PFSK-1 (cell line): ENCODE measurements around the gene BACE2.

Source experiments
- POLR2AphosphoS5 ChIP-seq: IDR thresholded peaks from 2 replicates; pipeline ENCODE4 v1.6.1; 2012; ENCODE audit warnings: low read depth, mild to moderate bottlenecking, control low read depth, low read length, moderate library complexity
- REST ChIP-seq, 2 experiments: IDR thresholded peaks; 2 replicates each; pipeline versions ENCODE4 v1.6.1 to v1.8.0; 2011 to 2012; ENCODE audit warnings: low read depth in 2 of 2, low read length in 2 of 2, control low read depth in 1 of 2, inconsistent platforms in 1 of 2, mild to moderate bottlenecking in 1 of 2, moderate library complexity in 1 of 2; ENCODE audit not compliant: insufficient read depth in 1 of 2
- SIN3A ChIP-seq: IDR thresholded peaks from 2 replicates; pipeline ENCODE4 v1.6.1; 2012; ENCODE audit warnings: mild to moderate bottlenecking, low read length, moderate library complexity, borderline replicate concordance; ENCODE audit not compliant: insufficient read depth
- TAF1 ChIP-seq: IDR thresholded peaks from 2 replicates; pipeline ENCODE4 v1.6.1; 2012; ENCODE audit warnings: low read length, control low read depth, borderline replicate concordance; ENCODE audit not compliant: insufficient read depth

DNA sequence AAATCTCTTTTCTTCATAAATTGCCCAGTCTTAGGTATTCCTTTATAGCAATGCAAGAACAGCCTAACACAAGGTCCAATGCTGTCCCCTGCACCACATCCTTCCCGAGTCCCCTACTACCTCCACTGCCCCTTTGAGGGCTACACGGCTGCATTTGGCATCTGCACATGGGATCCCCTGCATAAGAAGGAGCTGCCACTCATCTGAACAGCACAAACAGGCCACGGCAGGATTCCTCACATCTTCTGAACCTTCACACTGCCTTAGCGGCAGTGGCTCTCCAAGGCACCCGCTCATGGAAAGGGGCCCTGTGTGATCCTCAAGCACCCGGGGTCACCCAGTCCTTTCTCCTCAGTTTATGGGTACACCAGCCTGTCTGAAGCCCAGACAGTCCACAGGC, 29.2 kb upstream of the BACE2 start:
- TF ChIP-seq REST (IDR thresholded peaks at IDR 0.05; ENCODE audit: insufficient read depth in 1 of 2, low read depth in 2 of 2, low read length in 2 of 2) (no peak), POLR2AphosphoS5 (no peak), TAF1 (no peak), SIN3A (no peak)
